IMR-90 (cell line): ENCODE data around the gene CHM. TPM values are rescaled to one million over a fixed set of nuclear protein-coding genes. Genes with fewer than 3 reads are reported as not detected.

Experiments
- ATAC-seq: fragments of 200-7000 bp; cut with Tn5 transposase; 2 replicates; pipeline ENCODE4 v1.9.1; 2020; ENCODE audit warnings: low read depth, mild to moderate bottlenecking, moderate library complexity
- BruUV-seq: library from RNA; stranded (reverse); fragments of 400-500 nt; replicated peaks from 2 replicates; lab custom pipeline; 2021; lab: Mats Ljungman, UMichigan
- CTCF ChIA-PET: fragments of 300-600 bp; formaldehyde crosslinking; extraction: SDS; loops from one replicate; lab custom pipeline; 2021; ENCODE audit warnings: antibody characterized with exemption; lab: Yijun Ruan, JAX
- POLR2A ChIA-PET: fragments of 300-600 bp; sonication (Branson Sonifier 250); formaldehyde crosslinking; loops from one replicate; lab custom pipeline; 2022; ENCODE audit warnings: antibody characterized with exemption; ENCODE audit not compliant: unreplicated experiment; lab: Charles Lee
- DNase-seq: peaks from one replicate; pipeline ENCODE4 v3.0.0; 2013
- H2AFZ ChIP-seq: replicated peaks from 2 replicates; pipeline ENCODE3; 2013; ENCODE audit warnings: low read length, mild to moderate bottlenecking; ENCODE audit not compliant: poor library complexity
- H2AK5ac ChIP-seq: 2 replicates; pipeline ENCODE4 v1.6.1; 2013; ENCODE audit warnings: low read depth, low read length, inconsistent platforms
- H2AK9ac ChIP-seq: replicated peaks from 2 replicates; pipeline ENCODE3; 2013; ENCODE audit warnings: mild to moderate bottlenecking, low read depth, low read length, moderate library complexity; ENCODE audit not compliant: poor library complexity
- H2BK120ac ChIP-seq: 2 replicates; pipeline ENCODE4 v1.6.1; 2013; ENCODE audit warnings: low read depth, low read length, inconsistent platforms
- H2BK15ac ChIP-seq: 3 replicates; pipeline ENCODE4 v1.6.1; 2013; ENCODE audit warnings: low read depth, low read length, inconsistent platforms
- H2BK20ac ChIP-seq: 2 replicates; pipeline ENCODE4 v1.6.1; 2013; ENCODE audit warnings: low read depth, mild to moderate bottlenecking, inconsistent platforms, low read length, moderate library complexity
- H2BK5ac ChIP-seq: 2 replicates; pipeline ENCODE4 v1.6.1; 2013; ENCODE audit warnings: mild to moderate bottlenecking, low read depth, low read length, inconsistent platforms; ENCODE audit not compliant: poor library complexity, severe bottlenecking
- H3K14ac ChIP-seq: replicated peaks from 2 replicates; pipeline ENCODE4 v1.6.1; 2013; ENCODE audit warnings: low read depth, low read length, inconsistent platforms
- H3K18ac ChIP-seq: 2 replicates; pipeline ENCODE4 v1.6.1; 2013; ENCODE audit warnings: low read depth, low read length, control low read depth
- H3K23ac ChIP-seq: 2 replicates; pipeline ENCODE4 v1.6.1; 2013; ENCODE audit warnings: low read depth, low read length, inconsistent platforms
- H3K27ac ChIP-seq: 2 replicates; pipeline ENCODE4 v1.5.1; 2013; ENCODE audit warnings: mild to moderate bottlenecking, control low read depth, low read length; ENCODE audit not compliant: insufficient read depth
- H3K27me3 ChIP-seq: 2 replicates; pipeline ENCODE4 v1.6.1; 2013; ENCODE audit warnings: low read length; ENCODE audit not compliant: control insufficient read depth, insufficient read depth
- H3K36me3 ChIP-seq: 2 replicates; pipeline ENCODE4 v1.6.1; 2013; ENCODE audit warnings: low read length, mixed read lengths; ENCODE audit not compliant: control insufficient read depth, insufficient read depth
- H3K4ac ChIP-seq: 2 replicates; pipeline ENCODE4 v1.6.1; 2013; ENCODE audit warnings: low read depth, low read length, inconsistent platforms
- H3K4me1 ChIP-seq: 2 replicates; pipeline ENCODE4 v1.6.1; 2013; ENCODE audit warnings: low read length, mixed read lengths; ENCODE audit not compliant: control insufficient read depth, insufficient read depth
- H3K4me2 ChIP-seq: 2 replicates; pipeline ENCODE4 v1.6.1; 2013; ENCODE audit warnings: low read depth, mild to moderate bottlenecking, control low read depth, low read length, moderate library complexity
- H3K4me3 ChIP-seq: 2 replicates; pipeline ENCODE4 v1.5.1; 2013; ENCODE audit warnings: low read depth, mild to moderate bottlenecking, control low read depth, low read length, moderate library complexity; ENCODE audit not compliant: insufficient read depth
- H3K56ac ChIP-seq: 2 replicates; pipeline ENCODE4 v1.6.1; 2013; ENCODE audit warnings: low read length, inconsistent platforms; ENCODE audit not compliant: insufficient read depth; ENCODE audit errors: extremely low read depth
- H3K79me1 ChIP-seq, 2 experiments: 2 replicates each; pipeline ENCODE4 v1.6.1; 2013; ENCODE audit warnings: low read length in 2 of 2, inconsistent platforms in 1 of 2, low read depth in 1 of 2
- H3K9ac ChIP-seq: 2 replicates; pipeline ENCODE4 v1.6.1; 2013; ENCODE audit warnings: low read depth, low read length, control low read depth
- H3K9me1 ChIP-seq: 2 replicates; pipeline ENCODE4 v1.6.1; 2013; ENCODE audit warnings: low read length, inconsistent platforms; ENCODE audit not compliant: insufficient read depth
- H3K9me3 ChIP-seq: 2 replicates; pipeline ENCODE4 v1.6.1; 2013; ENCODE audit warnings: low read length; ENCODE audit not compliant: control insufficient read depth, insufficient read depth
- H4K20me1 ChIP-seq: 2 replicates; pipeline ENCODE4 v1.6.1; 2013; ENCODE audit warnings: low read length, inconsistent platforms; ENCODE audit not compliant: insufficient read depth
- H4K5ac ChIP-seq: 2 replicates; pipeline ENCODE4 v1.6.1; 2013; ENCODE audit warnings: mild to moderate bottlenecking, low read depth, low read length, control low read depth
- H4K8ac ChIP-seq, 2 experiments: 2 replicates each; pipeline ENCODE4 v1.6.1; 2013; ENCODE audit warnings: low read depth in 2 of 2, low read length in 2 of 2, control low read depth in 1 of 2, inconsistent platforms in 1 of 2
- H4K91ac ChIP-seq: 2 replicates; pipeline ENCODE4 v1.6.1; 2013; ENCODE audit warnings: low read depth, low read length, inconsistent platforms; ENCODE audit not compliant: insufficient read depth
- BHLHE40 ChIP-seq: fragments of 150-350 bp; IDR thresholded peaks from 2 replicates; pipeline ENCODE4 v1.6.1; 2016; ENCODE audit warnings: mild to moderate bottlenecking, low read depth, low read length
- CEBPB ChIP-seq: IDR thresholded peaks from 2 replicates; pipeline ENCODE4 v1.6.1; 2012; ENCODE audit warnings: low read depth, low read length, improper control_type of control experiment
- CHD1 ChIP-seq: IDR thresholded peaks from 2 replicates; pipeline ENCODE4 v1.6.1; 2012; ENCODE audit warnings: low read depth, low read length, improper control_type of control experiment
- CTCF ChIP-seq: conservative IDR thresholded peaks from 2 replicates; pipeline ENCODE4 v1.5.1; 2012; ENCODE audit warnings: mild to moderate bottlenecking, low read depth, low read length, improper control_type of control experiment
- ELK1 ChIP-seq: fragments of 150-350 bp; IDR thresholded peaks from 2 replicates; pipeline ENCODE4 v1.6.1; 2016; ENCODE audit warnings: low read depth, mild to moderate bottlenecking, low read length, moderate library complexity, borderline replicate concordance
- FOS ChIP-seq: fragments of 150-350 bp; IDR thresholded peaks from 2 replicates; pipeline ENCODE4 v1.6.1; 2016; ENCODE audit warnings: low read depth, low read length
- MAFK ChIP-seq: IDR thresholded peaks from 2 replicates; pipeline ENCODE4 v1.6.1; 2012; ENCODE audit warnings: low read depth, low read length, improper control_type of control experiment
- MAZ ChIP-seq: IDR thresholded peaks from 2 replicates; pipeline ENCODE4 v1.6.1; 2012; ENCODE audit warnings: low read depth, mild to moderate bottlenecking, low read length, improper control_type of control experiment, moderate library complexity, borderline replicate concordance
- MXI1 ChIP-seq: IDR thresholded peaks from 2 replicates; pipeline ENCODE4 v1.6.1; 2012; ENCODE audit warnings: low read depth, mild to moderate bottlenecking, low read length, moderate library complexity, borderline replicate concordance
- NFE2L2 ChIP-seq: fragments of 150-350 bp; IDR thresholded peaks from 2 replicates; pipeline ENCODE4 v1.6.1; 2016; ENCODE audit warnings: low read depth, mild to moderate bottlenecking, low read length
- POLR2A ChIP-seq: IDR thresholded peaks from 2 replicates; pipeline ENCODE4 v1.6.1; 2012; ENCODE audit warnings: mild to moderate bottlenecking, low read depth, low read length
- RAD21 ChIP-seq: IDR thresholded peaks from 2 replicates; pipeline ENCODE4 v1.6.1; 2012; ENCODE audit warnings: low read length, improper control_type of control experiment
- RCOR1 ChIP-seq: IDR thresholded peaks from 2 replicates; pipeline ENCODE4 v1.6.1; 2012; ENCODE audit warnings: mild to moderate bottlenecking, low read length, improper control_type of control experiment; ENCODE audit not compliant: insufficient replicate concordance
- RFX5 ChIP-seq: IDR thresholded peaks from 2 replicates; pipeline ENCODE4 v1.8.0; 2012; ENCODE audit warnings: low read depth, mild to moderate bottlenecking, low read length, moderate library complexity
- SMC3 ChIP-seq: fragments of 150-350 bp; IDR thresholded peaks from 2 replicates; pipeline ENCODE4 v1.6.1; 2016; ENCODE audit warnings: low read depth, mild to moderate bottlenecking, antibody characterized with exemption, low read length, moderate library complexity
- USF2 ChIP-seq: fragments of 150-350 bp; IDR thresholded peaks from 2 replicates; pipeline ENCODE4 v1.6.1; 2017; ENCODE audit warnings: mild to moderate bottlenecking, antibody characterized with exemption, low read length, low read depth
- WGBS, 2 experiments: methylation state at CpG; one replicate each; pipeline versions ENCODE4 v1.1.5 to v1.1.7; 2013; ENCODE audit warnings: missing lambda C conversion rate in 2 of 2; ENCODE audit not compliant: insufficient read length in 1 of 2; ENCODE audit errors: extremely low coverage in 2 of 2; 5-methylcytosine and 5-hydroxymethylcytosine counted together
- dilution Hi-C: fragments of 300-500 bp; cut with HindIII; formaldehyde crosslinking; loops from one replicate; pipeline ENCODE4 v1.14.3; 2018; ENCODE audit warnings: low sequenced_read_pairs; ENCODE audit not compliant: unreplicated experiment
- in situ Hi-C: fragments of 300-500 bp; cut with MboI; formaldehyde crosslinking; loops from 3 replicates; pipeline ENCODE4 v1.14.3; 2019; ENCODE audit warnings: low sequenced_read_pairs, inconsistent platforms, mixed read lengths
- intact Hi-C: fragments of 100-400 bp; cut with micrococcal nuclease; formaldehyde crosslinking; loops from 2 replicates; pipeline ENCODE4 v1.10.0; 2022
- polyA plus RNA-seq, 3 experiments: library from polyadenylated mRNA; depleted of rRNA; stranded (reverse); fragments of >200 nt; gene quantifications; 2 replicates each; pipeline ENCODE4 v1.2.3, GENCODE V29; 2012; ENCODE audit warnings: low replicate concordance in 1 of 3
- total RNA-seq: library from RNA; depleted of rRNA; stranded (reverse); fragments of >200 nt; gene quantifications from 2 replicates; pipeline ENCODE4 v1.2.3, GENCODE V29; 2012

The CHM gene
- total and polyA plus RNA-seq, 2 of the 4 experiments (the other 2 are of a cell fraction), result 11.9 to 21.7 TPM

GRCh38 chrX:85815203-85815751 lies 232.1 kb downstream of the CHM start:
- Histone ChIP-seq H2AK5ac (no peak overlapping the region), H3K4me1 (no peaks in the 10 kb centered on the region), H3K56ac (no peak overlapping the region), H3K14ac (no peak overlapping the region), H3K4me2 (no peak overlapping the region), H3K27me3 (no peaks in the 10 kb centered on the region), H2BK120ac (no peak overlapping the region), H3K18ac (no peak overlapping the region), H2AFZ (no peak overlapping the region), H3K79me1 (no peaks in the 10 kb centered on the region), H3K4me3 (no peak overlapping the region), H2BK15ac (no peak overlapping the region), H4K91ac (no peak overlapping the region), H3K9ac (no peak overlapping the region), H2AK9ac (no peak overlapping the region), H3K9me1 (no peaks in the 10 kb centered on the region), H3K9me3 (0 out of 2 replicates have a peak, but pooled peaks cover 3% of the 10 kb centered on the region), H4K5ac (no peak overlapping the region), H2BK5ac (no peak overlapping the region), H4K8ac (no peak overlapping the region), H3K36me3 (no peaks in the 10 kb centered on the region), H2BK20ac (no peak overlapping the region), H4K20me1 (no peaks in the 10 kb centered on the region), H3K23ac (no peak overlapping the region), H3K27ac (no peak overlapping the region), H3K4ac (no peak overlapping the region)
- no peak for ATAC-seq
- 0% methylated on average over 1 of the region's 6 CpGs; no CpG with 5 or more reads in 1 of the 2 experiments for WGBS, 2 experiments
- DNase-seq, result no peak
- intact Hi-C loops (no loop called here), dilution Hi-C loops (no loop called here), in situ Hi-C loops (no loop called here)
- CTCF ChIA-PET, result no interaction called here
- BruUV-seq, result no TSS peak
- POLR2A ChIA-PET, result no interaction called here
- TF ChIP-seq NFE2L2 (no peak), RAD21 (no peak), RCOR1 (no peak), BHLHE40 (no peak), CTCF (no peak), FOS (no peak), RFX5 (no peak), ELK1 (no peak), USF2 (no peak), MAFK (no peak), SMC3 (no peak), MAZ (no peak), MXI1 (no peak), CHD1 (no peak), POLR2A (no peak), CEBPB (no peak)
